ENCODE measurements around the gene SLC35F4.

The SLC35F4 gene

GRCh38 chr14:57547131-57547530, 318.8 kb downstream of the SLC35F4 start:
- in situ Hi-C loops (cut with MboI; ENCODE audit: low pct_unique_long_range_greater_than_20kb, low sequenced_read_pairs, unreplicated experiment): no loop called here
- no peak for DNase-seq (ENCODE audit: low spot score)
- no peak for TF ChIP-seq CTCF (IDR thresholded peaks at IDR 0.05; ENCODE audit: extremely low read depth, insufficient read depth, missing control alignments)

GRCh38 chr14:57533214-57533613, 332.7 kb downstream of the SLC35F4 start:
- in situ Hi-C loops (cut with MboI; ENCODE audit: low pct_unique_long_range_greater_than_20kb, low sequenced_read_pairs, unreplicated experiment): no loop called here
- peak; percentile 51 for TF ChIP-seq CTCF (IDR thresholded peaks at IDR 0.05; ENCODE audit: extremely low read depth, insufficient read depth, missing control alignments)
- DNase-seq (ENCODE audit: low spot score): peak; percentile 6

DNA sequence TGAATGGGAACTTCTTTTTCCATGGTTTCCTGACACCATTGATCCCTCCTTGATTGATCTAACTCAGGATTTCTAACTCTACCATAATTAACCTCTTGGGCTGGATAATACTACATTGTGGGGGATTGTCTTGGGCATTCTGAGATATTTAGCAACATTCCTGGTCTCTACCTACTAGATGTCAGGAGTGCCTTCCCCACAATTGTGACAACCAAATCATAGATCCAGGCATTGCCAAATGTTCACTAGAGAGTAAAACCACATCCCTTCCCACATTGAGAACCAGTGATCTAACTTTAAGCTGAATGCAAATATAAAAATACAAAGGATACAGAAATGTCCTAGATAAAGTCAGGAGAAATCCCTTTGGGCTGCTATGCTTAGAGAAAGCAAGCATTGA, 335.3 kb downstream of the SLC35F4 start:
- in situ Hi-C loops (cut with MboI; ENCODE audit: low pct_unique_long_range_greater_than_20kb, low sequenced_read_pairs, unreplicated experiment): no loop called here
- no peak for TF ChIP-seq CTCF (IDR thresholded peaks at IDR 0.05; ENCODE audit: extremely low read depth, insufficient read depth, missing control alignments)
- DNase-seq (ENCODE audit: low spot score): no peak

DNA sequence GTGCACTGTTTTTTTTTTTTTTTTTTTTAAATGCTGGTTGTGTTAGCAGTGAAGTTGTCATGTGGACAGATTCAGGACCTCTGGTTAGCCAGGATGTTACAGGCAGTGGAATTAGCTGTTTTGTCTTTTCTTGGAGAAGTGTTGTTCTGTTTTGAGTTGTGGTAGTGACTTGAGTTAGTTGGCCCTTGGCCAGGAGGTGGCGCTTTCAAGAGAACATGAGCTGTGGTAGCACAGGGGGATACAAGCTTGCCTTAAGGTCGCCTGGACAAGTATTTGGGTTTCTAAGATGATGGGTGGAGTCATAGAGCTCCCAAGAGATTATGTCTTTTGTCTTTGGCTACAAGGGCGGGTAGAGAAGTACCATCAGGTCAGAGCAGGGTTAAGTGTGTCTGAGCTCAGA, 338.9 kb downstream of the SLC35F4 start:
- peak; percentile 7 for TF ChIP-seq CTCF (IDR thresholded peaks at IDR 0.05; ENCODE audit: extremely low read depth, insufficient read depth, missing control alignments)
- DNase-seq (ENCODE audit: low spot score): no peak
- in situ Hi-C loops (cut with MboI; ENCODE audit: low pct_unique_long_range_greater_than_20kb, low sequenced_read_pairs, unreplicated experiment): no loop called here

DNA sequence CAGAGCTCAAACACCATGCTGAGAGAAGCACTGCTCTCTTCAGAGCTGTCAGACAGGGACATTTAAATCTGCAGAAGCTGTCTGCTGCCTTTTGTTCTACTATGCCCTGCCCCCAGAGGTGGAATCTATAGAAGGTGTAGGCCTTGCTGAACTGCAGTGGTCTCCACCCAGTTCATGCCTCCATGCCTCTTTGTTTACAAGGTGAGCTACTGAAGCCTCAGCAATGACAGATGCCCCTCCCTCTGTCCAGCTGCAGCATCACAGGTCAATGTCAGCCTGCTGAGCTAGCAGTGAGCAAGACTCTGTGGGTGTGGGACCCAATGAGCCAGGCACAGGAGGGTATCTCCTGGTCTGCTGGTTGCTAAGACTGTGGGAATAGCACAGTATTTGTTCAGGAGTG, 346.8 kb downstream of the SLC35F4 start:
- TF ChIP-seq CTCF (IDR thresholded peaks at IDR 0.05; ENCODE audit: extremely low read depth, insufficient read depth, missing control alignments): no peak
- DNase-seq (ENCODE audit: low spot score): no peak
- in situ Hi-C loops (cut with MboI; ENCODE audit: low pct_unique_long_range_greater_than_20kb, low sequenced_read_pairs, unreplicated experiment): no loop called here
